Measurements from ENCODE around the gene ZNF12. TPM values are rescaled to one million over a fixed set of nuclear protein-coding genes. Genes with fewer than 3 reads are reported as not detected.
A peak's percentile ranks its signal among the peaks of the same experiment; 100 is the strongest.

Gene ZNF12
- total and polyA plus RNA-seq, 4 donors: 4.4 to 9.9 (median 7.6) TPM

- Histone ChIP-seq H3K27me3 (ENCODE audit: control insufficient read depth in 4 of 4, insufficient read depth in 4 of 4, low read length in 3 of 4) (no peaks in the 10 kb centered on the region), H3K9ac (ENCODE audit: low read depth in 1 of 2, low read length in 2 of 2) (no peak overlapping the region), H3K9me3 (ENCODE audit: control insufficient read depth in 4 of 4, low read length in 3 of 4) (peaks cover 2 to 18% (median 8%) of the 10 kb centered on the region in 4 donors), H3K27ac (ENCODE audit: low read depth in 1 of 2, low read length in 2 of 2) (no peak overlapping the region), H3K36me3 (ENCODE audit: control insufficient read depth in 4 of 4, insufficient read depth in 3 of 4, low read depth in 1 of 4, low read length in 3 of 4) (peaks cover 19 to 77% (median 32%) of the 10 kb centered on the region in 4 donors), H3K4me3 (ENCODE audit: low read depth in 1 of 3, low read length in 3 of 3) (no peak overlapping the region), H3K4me1 (ENCODE audit: control insufficient read depth in 4 of 4, insufficient read depth in 4 of 4, low read length in 3 of 4) (no peaks in the 10 kb centered on the region)
- no peak for DNase-seq (ENCODE audit: low spot score)
- WGBS: 97% methylated on average over 10 of the region's 10 CpGs
- TF ChIP-seq NR2F2 (IDR thresholded peaks at IDR 0.05): no peak
- TF ChIP-seq FOXA1 (IDR thresholded peaks at IDR 0.05): no peak
- TF ChIP-seq, protein P1, sequence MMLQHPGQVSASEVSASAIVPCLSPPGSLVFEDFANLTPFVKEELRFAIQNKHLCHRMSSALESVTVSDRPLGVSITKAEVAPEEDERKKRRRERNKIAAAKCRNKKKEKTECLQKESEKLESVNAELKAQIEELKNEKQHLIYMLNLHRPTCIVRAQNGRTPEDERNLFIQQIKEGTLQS (IDR thresholded peaks at IDR 0.05): no peak
- no peak for TF ChIP-seq EGR1 (IDR thresholded peaks at IDR 0.05; ENCODE audit: low read depth in 2 of 2)
- TF ChIP-seq MAX (IDR thresholded peaks at IDR 0.05): no peak
- no peak for TF ChIP-seq JUND (IDR thresholded peaks at IDR 0.05)
- TF ChIP-seq RAD21 (IDR thresholded peaks at IDR 0.05): no peak
- no peak for TF ChIP-seq FOXA2 (IDR thresholded peaks at IDR 0.05)
- no peak for TF ChIP-seq TAF1 (conservative IDR thresholded peaks at IDR 0.05)
Observed at GRCh38 chr7:6650086-6650485, 56.7 kb downstream of the ZNF12 start.

DNA sequence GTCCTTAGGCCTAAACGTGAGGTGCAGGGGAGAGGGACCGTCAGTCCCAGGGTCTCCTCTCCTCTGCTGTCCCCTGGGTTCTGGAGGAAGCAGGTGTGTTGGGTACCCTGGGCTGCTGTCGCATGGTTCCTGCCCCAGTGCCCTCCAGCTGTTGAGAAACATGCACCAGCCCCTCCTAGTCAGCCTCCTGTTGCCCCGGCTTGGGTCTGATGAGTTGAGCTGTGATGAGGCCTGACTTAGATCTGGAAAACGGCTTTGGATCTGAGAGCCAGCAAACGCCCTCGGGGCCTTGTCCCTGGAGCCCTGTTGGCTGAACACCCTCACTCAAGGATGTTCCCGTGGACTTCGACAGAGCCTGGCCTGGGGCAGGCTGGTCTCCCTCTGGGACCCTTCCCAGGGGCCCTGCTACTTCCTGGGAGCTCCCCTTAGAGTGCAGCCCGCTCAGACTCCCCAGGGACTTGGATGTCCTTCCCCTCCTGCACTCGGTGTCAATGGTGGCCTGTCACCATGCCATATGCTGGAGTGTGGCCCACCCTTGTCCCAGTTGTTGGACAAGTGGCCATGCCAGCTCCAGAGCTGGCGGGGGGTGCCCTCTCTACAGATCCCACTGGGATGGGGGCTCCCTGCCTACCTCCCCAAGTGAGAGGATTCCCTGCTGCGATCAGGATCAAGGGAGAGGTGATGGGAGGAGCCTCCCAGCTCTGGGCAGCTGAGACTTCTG lies 57.3 kb downstream of the ZNF12 start:
- Histone ChIP-seq H3K9ac (ENCODE audit: low read depth in 1 of 2, low read length in 2 of 2) (no peak overlapping the region), H3K4me1 (ENCODE audit: control insufficient read depth in 4 of 4, insufficient read depth in 4 of 4, low read length in 3 of 4) (no peaks in the 10 kb centered on the region), H3K4me3 (ENCODE audit: low read depth in 1 of 3, low read length in 3 of 3) (no peak overlapping the region), H3K9me3 (ENCODE audit: control insufficient read depth in 4 of 4, low read length in 3 of 4) (peaks cover 2 to 18% (median 8%) of the 10 kb centered on the region in 4 donors), H3K27me3 (ENCODE audit: control insufficient read depth in 4 of 4, insufficient read depth in 4 of 4, low read length in 3 of 4) (no peaks in the 10 kb centered on the region), H3K27ac (ENCODE audit: low read depth in 1 of 2, low read length in 2 of 2) (no peak overlapping the region), H3K36me3 (ENCODE audit: control insufficient read depth in 4 of 4, insufficient read depth in 3 of 4, low read depth in 1 of 4, low read length in 3 of 4) (peaks cover 22 to 78% (median 36%) of the 10 kb centered on the region in 4 donors)
- 94% methylated on average over 13 of the region's 13 CpGs for WGBS
- TF ChIP-seq MAX (IDR thresholded peaks at IDR 0.05): no peak
- no peak for TF ChIP-seq RAD21 (IDR thresholded peaks at IDR 0.05)
- TF ChIP-seq SP1 (IDR thresholded peaks at IDR 0.05): no peak
- no peak for TF ChIP-seq GABPA (IDR thresholded peaks at IDR 0.05 in 1 of 2, conservative IDR thresholded peaks at IDR 0.05 in 1 of 2)
- TF ChIP-seq, protein P2, sequence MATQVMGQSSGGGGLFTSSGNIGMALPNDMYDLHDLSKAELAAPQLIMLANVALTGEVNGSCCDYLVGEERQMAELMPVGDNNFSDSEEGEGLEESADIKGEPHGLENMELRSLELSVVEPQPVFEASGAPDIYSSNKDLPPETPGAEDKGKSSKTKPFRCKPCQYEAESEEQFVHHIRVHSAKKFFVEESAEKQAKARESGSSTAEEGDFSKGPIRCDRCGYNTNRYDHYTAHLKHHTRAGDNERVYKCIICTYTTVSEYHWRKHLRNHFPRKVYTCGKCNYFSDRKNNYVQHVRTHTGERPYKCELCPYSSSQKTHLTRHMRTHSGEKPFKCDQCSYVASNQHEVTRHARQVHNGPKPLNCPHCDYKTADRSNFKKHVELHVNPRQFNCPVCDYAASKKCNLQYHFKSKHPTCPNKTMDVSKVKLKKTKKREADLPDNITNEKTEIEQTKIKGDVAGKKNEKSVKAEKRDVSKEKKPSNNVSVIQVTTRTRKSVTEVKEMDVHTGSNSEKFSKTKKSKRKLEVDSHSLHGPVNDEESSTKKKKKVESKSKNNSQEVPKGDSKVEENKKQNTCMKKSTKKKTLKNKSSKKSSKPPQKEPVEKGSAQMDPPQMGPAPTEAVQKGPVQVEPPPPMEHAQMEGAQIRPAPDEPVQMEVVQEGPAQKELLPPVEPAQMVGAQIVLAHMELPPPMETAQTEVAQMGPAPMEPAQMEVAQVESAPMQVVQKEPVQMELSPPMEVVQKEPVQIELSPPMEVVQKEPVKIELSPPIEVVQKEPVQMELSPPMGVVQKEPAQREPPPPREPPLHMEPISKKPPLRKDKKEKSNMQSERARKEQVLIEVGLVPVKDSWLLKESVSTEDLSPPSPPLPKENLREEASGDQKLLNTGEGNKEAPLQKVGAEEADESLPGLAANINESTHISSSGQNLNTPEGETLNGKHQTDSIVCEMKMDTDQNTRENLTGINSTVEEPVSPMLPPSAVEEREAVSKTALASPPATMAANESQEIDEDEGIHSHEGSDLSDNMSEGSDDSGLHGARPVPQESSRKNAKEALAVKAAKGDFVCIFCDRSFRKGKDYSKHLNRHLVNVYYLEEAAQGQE (IDR thresholded peaks at IDR 0.05): no peak
- no peak for TF ChIP-seq RXRA (IDR thresholded peaks at IDR 0.05)
- no peak for TF ChIP-seq HNF4A (conservative IDR thresholded peaks at IDR 0.05)
- no peak for TF ChIP-seq EGR1 (IDR thresholded peaks at IDR 0.05; ENCODE audit: low read depth in 2 of 2)
- TF ChIP-seq, protein P3, sequence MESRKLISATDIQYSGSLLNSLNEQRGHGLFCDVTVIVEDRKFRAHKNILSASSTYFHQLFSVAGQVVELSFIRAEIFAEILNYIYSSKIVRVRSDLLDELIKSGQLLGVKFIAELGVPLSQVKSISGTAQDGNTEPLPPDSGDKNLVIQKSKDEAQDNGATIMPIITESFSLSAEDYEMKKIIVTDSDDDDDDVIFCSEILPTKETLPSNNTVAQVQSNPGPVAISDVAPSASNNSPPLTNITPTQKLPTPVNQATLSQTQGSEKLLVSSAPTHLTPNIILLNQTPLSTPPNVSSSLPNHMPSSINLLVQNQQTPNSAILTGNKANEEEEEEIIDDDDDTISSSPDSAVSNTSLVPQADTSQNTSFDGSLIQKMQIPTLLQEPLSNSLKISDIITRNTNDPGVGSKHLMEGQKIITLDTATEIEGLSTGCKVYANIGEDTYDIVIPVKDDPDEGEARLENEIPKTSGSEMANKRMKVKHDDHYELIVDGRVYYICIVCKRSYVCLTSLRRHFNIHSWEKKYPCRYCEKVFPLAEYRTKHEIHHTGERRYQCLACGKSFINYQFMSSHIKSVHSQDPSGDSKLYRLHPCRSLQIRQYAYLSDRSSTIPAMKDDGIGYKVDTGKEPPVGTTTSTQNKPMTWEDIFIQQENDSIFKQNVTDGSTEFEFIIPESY (IDR thresholded peaks at IDR 0.05): no peak
- no peak for TF ChIP-seq CTCF (IDR thresholded peaks at IDR 0.05; ENCODE audit: low read depth, low read length, missing input control)
- no peak for TF ChIP-seq FOXA1 (IDR thresholded peaks at IDR 0.05)
- no peak for TF ChIP-seq JUND (IDR thresholded peaks at IDR 0.05)
- no peak for TF ChIP-seq TAF1 (conservative IDR thresholded peaks at IDR 0.05)
- TF ChIP-seq FOXA2 (IDR thresholded peaks at IDR 0.05): no peak
- no peak for TF ChIP-seq YY1 (IDR thresholded peaks at IDR 0.05)
- TF ChIP-seq, protein P1 (IDR thresholded peaks at IDR 0.05): no peak
- no peak for TF ChIP-seq NR2F2 (IDR thresholded peaks at IDR 0.05)
- no peak for TF ChIP-seq HNF4G (IDR thresholded peaks at IDR 0.05)
- peak; percentile 17 for DNase-seq (ENCODE audit: low spot score)

Measured in liver (tissue), 9 donors.